Left lung (tissue), 10 donors: ENCODE results near the gene SYNC. TPM values are rescaled to one million over a fixed set of nuclear protein-coding genes. Genes with fewer than 3 reads are reported as not detected.
A peak's percentile ranks its signal among the peaks of the same experiment; 100 is the strongest.
"Not testable (repeated sequence)": the region's sequence is repeated elsewhere in the genome, so short reads cannot be mapped to it uniquely, and the experiment has no call there.

Experiments
- ATAC-seq: fragments of 200-7000 bp; cut with Tn5 transposase; one replicate; pipeline ENCODE4 v1.9.1; 2020; ENCODE audit warnings: moderate library complexity
- DNase-seq, 4 donors: peaks; one replicate each; pipeline ENCODE4 v3.0.0-alpha.2; 2013 to 2020
- H3K27ac ChIP-seq, 2 donors: fragments of 200-600 bp; sonication (generic) in 1 of 2; one replicate each; pipeline versions ENCODE4 v1.5.0 to v1.8.0; 2020 to 2021
- H3K27me3 ChIP-seq, 2 donors: fragments of 200-600 bp; sonication (generic) in 1 of 2; one replicate each; pipeline versions ENCODE4 v1.5.0 to v1.8.0; 2020 to 2021
- H3K36me3 ChIP-seq, 2 donors: fragments of 200-600 bp; sonication (generic) in 1 of 2; one replicate each; pipeline versions ENCODE4 v1.5.0 to v1.8.0; 2020 to 2021
- H3K4me1 ChIP-seq, 2 donors: fragments of 200-600 bp; one replicate each; pipeline ENCODE4 v1.8.0; 2021
- H3K4me3 ChIP-seq, 2 donors: fragments of 200-600 bp; sonication (generic) in 1 of 2; one replicate each; pipeline versions ENCODE4 v1.5.0 to v1.8.0; 2020 to 2021; ENCODE audit warnings: mild to moderate bottlenecking in 1 of 2
- H3K9me3 ChIP-seq, 2 donors: fragments of 200-600 bp; sonication (generic) in 1 of 2; one replicate each; pipeline versions ENCODE4 v1.5.0 to v1.8.0; 2020 to 2021
- intact Hi-C, 2 donors: fragments of 100-400 bp; cut with DNase I; formaldehyde crosslinking; loops; one replicate each; pipeline versions ENCODE4 v1.11.2 to v1.14.2; 2022
- polyA plus RNA-seq, 6 donors: library from polyadenylated mRNA; unstranded; fragments of 120-200 nt; gene quantifications; one replicate each; pipeline ENCODE4 v1.2.1, GENCODE V29; 2013; ENCODE audit not compliant: insufficient read length in 6 of 6
- total RNA-seq, 2 donors: library from RNA; stranded (reverse); fragmentation: NEBNext Ultra II Directional; extraction: Animal tissue kit (Norgen Biotek cat#: 25700); gene quantifications; one replicate each; pipeline ENCODE4 v1.2.1, GENCODE V29; 2021
- TF ChIP-seq, protein P1 (sequence below), 2 donors: fragments of 200-600 bp; sonication (generic) in 1 of 2; IDR thresholded peaks; one replicate each; pipeline versions ENCODE4 v1.5.0 to v1.8.0; 2021; ENCODE audit warnings: antibody characterized with exemption in 2 of 2
- donor health status: DM: no; HTN: yes; CAD: no.
- donor health status: DM: no; HTN: no; CAD: no.

Gene SYNC
- total and polyA plus RNA-seq, 8 donors = 3.1 to 19.9 (median 5.4) TPM

DNA sequence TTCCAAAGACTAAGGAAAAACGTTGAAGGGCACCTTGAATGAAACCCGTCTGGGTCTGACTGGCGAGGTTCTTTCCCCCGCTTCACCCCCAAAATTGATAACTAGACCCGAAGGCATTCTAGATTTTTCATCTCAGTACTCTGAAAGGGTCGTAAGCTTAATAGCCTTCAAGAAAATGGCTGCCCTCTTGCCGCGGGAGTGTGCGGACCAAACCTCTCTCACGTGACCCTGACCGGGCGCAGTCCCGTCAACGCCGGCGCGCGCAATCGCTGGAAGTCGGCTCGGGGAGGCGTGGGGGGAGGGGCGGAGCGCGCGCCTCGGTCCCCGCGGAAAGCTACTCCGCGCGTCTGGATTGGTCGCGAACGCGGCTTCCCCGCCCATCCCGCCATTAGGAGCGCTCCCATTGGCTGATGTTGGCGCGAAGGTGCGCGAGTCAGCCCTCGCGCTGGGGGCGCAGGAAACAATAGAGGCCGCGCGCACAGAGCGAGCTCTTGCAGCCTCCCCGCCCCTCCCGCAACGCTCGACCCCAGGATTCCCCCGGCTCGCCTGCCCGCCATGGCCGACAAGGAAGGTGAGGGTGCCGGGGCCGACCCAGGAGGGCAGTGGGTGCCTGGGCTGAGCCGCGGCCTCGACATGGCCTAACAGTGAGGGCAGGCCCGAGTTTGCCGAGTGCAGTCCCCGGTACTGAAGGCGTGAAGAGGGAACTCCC is 51.7 kb downstream of the SYNC start, which contains the start of gene RBBP4:
RBBP4 (plus strand) TSS at position 457 of the 709 bp plus-strand sequence; CDS start at position 556, 99 bp downstream.
- intact Hi-C loops = no loop called here
- peak within 1 kb of the TSS; percentile 84 to 85 for H3K4me3 ChIP-seq
- peaks cover 32 to 70% of the 10 kb centered on the region in 2 donors for H3K4me1 ChIP-seq
- no peaks in the 10 kb centered on the region for H3K9me3 ChIP-seq
- DNase-seq (peak; percentile 97 to 99 (median 98)), ATAC-seq (peak; percentile 96)
- peak within 1 kb of the TSS; percentile 99 for H3K27ac ChIP-seq
- H3K27me3 ChIP-seq = no peaks in the 10 kb centered on the region
- H3K36me3 ChIP-seq = peaks cover 0 to 34% of the 10 kb centered on the region in 2 donors
- TF ChIP-seq, protein P1, sequence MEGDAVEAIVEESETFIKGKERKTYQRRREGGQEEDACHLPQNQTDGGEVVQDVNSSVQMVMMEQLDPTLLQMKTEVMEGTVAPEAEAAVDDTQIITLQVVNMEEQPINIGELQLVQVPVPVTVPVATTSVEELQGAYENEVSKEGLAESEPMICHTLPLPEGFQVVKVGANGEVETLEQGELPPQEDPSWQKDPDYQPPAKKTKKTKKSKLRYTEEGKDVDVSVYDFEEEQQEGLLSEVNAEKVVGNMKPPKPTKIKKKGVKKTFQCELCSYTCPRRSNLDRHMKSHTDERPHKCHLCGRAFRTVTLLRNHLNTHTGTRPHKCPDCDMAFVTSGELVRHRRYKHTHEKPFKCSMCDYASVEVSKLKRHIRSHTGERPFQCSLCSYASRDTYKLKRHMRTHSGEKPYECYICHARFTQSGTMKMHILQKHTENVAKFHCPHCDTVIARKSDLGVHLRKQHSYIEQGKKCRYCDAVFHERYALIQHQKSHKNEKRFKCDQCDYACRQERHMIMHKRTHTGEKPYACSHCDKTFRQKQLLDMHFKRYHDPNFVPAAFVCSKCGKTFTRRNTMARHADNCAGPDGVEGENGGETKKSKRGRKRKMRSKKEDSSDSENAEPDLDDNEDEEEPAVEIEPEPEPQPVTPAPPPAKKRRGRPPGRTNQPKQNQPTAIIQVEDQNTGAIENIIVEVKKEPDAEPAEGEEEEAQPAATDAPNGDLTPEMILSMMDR (IDR thresholded peaks at IDR 0.05) = no peak

DNA sequence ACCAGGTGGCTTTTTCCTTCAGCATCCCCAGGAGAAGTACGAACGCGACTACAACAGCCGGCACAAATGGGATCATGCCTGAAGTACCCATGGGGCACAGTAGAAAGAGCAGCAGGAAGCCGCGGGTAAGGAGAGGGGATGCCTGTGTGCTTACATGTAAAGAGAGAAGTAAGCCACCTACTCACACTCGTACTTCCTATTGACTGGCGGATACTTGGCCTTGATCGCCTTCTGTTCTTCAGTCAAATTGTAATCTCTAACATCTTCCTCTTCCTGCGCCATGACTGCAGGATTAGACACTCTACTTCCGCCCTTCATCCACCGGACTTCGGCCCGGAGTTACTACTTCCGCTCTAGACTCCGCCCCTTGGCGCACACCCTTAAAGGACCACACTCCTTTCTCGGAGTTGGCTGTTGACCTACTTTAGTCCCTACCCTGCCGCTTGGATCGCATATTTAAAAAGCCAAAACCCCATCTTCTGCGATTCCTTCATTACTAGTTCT is 52.3 kb downstream of the SYNC start, which contains the start of gene ZBTB8OS:
ZBTB8OS (minus strand) TSS at position 303 of the 504 bp plus-strand sequence; CDS start at position 282, 21 bp downstream.
- H3K36me3 ChIP-seq = peaks cover 0 to 34% of the 10 kb centered on the region in 2 donors
- no peaks in the 10 kb centered on the region for H3K9me3 ChIP-seq
- TF ChIP-seq, protein P1 (IDR thresholded peaks at IDR 0.05) = no peak
- intact Hi-C loops = no loop called here
- peak; percentile 91 to 95 (median 93) for DNase-seq
- H3K27ac ChIP-seq = peak within 1 kb of the TSS; percentile 99
- H3K4me3 ChIP-seq = peak within 1 kb of the TSS; percentile 84 to 85
- H3K4me1 ChIP-seq = peaks cover 29 to 64% of the 10 kb centered on the region in 2 donors
- no peaks in the 10 kb centered on the region for H3K27me3 ChIP-seq
- ATAC-seq = peak; percentile 88

DNA sequence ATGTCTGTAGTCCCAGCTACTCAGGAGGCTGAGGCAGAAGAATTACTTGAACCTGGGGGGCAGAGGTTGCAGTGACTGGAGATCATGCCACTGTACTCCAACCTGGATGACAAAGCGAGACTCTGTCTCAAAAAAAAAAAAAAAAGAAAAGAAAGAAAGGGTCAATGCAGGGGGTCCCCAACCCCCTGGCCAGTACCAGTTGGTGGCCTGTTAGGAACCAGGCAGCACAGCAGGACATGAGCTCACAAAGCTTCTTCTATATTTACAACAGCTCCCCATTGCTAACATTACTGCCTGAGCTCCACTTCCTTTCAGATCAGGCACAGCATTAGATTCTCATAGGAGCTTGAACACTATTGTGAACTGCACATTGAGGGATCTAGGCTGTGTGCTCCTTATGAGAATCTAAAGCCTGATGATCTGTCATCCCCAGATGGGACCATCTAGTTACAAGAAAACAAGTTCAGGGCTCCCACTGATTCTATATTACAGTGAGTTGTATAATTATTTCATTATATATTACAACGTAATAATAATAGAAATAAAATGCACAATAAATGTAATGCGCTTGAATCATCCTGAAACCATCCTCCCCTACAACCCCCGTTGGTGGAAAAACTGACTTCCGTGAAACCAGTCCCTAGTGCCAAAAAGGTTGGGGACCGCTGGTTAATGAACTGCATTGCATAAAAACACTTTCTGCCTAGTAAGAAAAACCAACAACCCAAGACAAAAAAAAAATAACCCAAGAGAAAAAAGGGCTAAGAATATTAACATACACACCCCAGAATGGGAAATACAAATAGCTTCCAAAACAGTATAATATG is 55.0 kb downstream of the SYNC start:
- H3K4me1 ChIP-seq = peaks cover 12 to 36% of the 10 kb centered on the region in 2 donors
- TF ChIP-seq, protein P1 (IDR thresholded peaks at IDR 0.05) = no peak
- H3K36me3 ChIP-seq = peaks cover 0 to 12% of the 10 kb centered on the region in 2 donors
- H3K27ac ChIP-seq = no peak overlapping the region
- no peak for ATAC-seq
- H3K4me3 ChIP-seq = no peak overlapping the region
- no peaks in the 10 kb centered on the region for H3K27me3 ChIP-seq
- H3K9me3 ChIP-seq = no peaks in the 10 kb centered on the region
- DNase-seq = no peak
- intact Hi-C loops = no loop called here

DNA sequence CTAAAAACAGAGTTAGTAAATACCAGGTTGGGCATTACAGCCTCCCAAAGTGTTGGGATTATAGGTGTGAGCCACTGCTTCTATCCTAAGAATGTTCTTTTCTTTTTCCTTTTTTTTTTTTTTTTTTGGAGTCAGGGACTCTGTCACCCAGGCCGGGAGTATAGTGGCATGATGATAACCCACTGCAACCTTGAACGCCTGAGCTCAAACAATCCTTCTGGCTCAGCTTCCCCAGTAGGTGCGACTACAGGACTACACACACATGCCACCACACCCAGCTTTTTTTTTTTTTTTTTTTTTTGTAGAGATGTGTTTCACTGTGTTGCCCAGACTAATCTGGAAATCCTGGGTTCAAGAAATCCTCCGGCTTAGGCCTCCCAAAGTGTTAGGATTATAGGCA is 58.1 kb downstream of the SYNC start:
- ATAC-seq (no peak), DNase-seq (no peak)
- Histone ChIP-seq H3K4me3 (no peak overlapping the region), H3K27ac (no peak overlapping the region), H3K9me3 (no peaks in the 10 kb centered on the region), H3K36me3 (peaks cover 0 to 8% of the 10 kb centered on the region in 2 donors), H3K4me1 (peaks cover 4 to 22% of the 10 kb centered on the region in 2 donors), H3K27me3 (no peaks in the 10 kb centered on the region)
- intact Hi-C loops = no loop called here
- TF ChIP-seq, protein P1 (IDR thresholded peaks at IDR 0.05) = no peak

DNA sequence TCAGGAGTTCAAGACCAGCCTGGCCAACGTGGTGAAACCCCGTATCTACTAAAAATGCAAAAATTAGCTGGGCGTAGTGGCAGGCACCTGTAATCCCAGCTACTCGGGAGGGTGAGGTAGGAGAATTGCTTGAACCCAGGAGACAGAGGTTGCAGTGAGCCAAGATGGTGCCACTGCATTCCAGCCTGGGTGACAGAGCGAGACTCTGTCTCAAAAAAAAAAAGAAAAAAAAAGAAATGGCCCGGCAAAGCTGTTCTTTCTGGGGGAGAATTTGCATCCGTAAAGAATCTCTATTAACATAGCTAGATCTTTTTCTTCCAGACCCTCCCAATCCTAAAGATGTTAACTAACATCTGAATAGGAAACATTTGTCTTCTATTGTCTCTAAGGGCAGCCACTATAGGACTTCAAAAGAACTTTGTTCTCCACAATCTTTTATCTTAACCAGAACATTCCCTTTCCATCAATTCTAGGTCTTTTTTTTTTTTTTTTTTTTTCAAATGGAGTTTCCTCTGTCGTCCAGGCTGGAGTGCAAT is 60.2 kb downstream of the SYNC start:
- Histone ChIP-seq H3K36me3 (peaks cover 0 to 15% of the 10 kb centered on the region in 2 donors), H3K4me1 (peaks cover 0 to 13% of the 10 kb centered on the region in 2 donors)
- H3K9me3 ChIP-seq, intact Hi-C loops, H3K27ac ChIP-seq, ATAC-seq, H3K27me3 ChIP-seq, DNase-seq, H3K4me3 ChIP-seq: not testable (repeated sequence)
